Raji (cell line): Measurements from ENCODE around the gene PRKCI.

ENCODE experiments used
- POLR2A ChIP-seq: IDR thresholded peaks from 2 replicates; pipeline ENCODE4 v1.6.1; 2011; ENCODE audit warnings: low read depth, low read length, control low read depth; ENCODE audit not compliant: insufficient read depth

Gene PRKCI

DNA sequence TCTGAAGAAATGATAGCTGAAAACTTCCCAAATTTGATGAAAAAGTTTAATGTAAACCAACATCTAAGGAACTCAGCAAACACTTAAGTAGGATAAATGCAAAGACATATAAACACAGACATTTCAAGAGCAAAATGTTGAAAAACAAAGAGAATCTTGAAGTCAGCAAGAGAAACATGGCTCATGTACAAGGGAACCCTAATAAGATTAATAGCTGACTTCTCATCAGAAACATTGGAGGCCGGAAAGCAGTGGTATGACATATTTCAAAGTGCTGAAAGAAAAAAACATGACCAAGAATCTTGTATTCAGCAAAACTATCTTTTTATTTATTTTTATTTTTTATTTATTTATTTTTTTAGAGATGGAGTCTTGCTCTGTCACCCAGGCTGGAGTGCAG is 10.6 kb upstream of the PRKCI start:
- no peak for TF ChIP-seq POLR2A

GRCh38 chr3:170219850-170220249 is 2.4 kb upstream of the PRKCI start:
- TF ChIP-seq POLR2A, result no peak

- no peak for TF ChIP-seq POLR2A
These were observed 1.4 kb upstream of the PRKCI start for GRCh38 chr3:170220871-170221270.

DNA sequence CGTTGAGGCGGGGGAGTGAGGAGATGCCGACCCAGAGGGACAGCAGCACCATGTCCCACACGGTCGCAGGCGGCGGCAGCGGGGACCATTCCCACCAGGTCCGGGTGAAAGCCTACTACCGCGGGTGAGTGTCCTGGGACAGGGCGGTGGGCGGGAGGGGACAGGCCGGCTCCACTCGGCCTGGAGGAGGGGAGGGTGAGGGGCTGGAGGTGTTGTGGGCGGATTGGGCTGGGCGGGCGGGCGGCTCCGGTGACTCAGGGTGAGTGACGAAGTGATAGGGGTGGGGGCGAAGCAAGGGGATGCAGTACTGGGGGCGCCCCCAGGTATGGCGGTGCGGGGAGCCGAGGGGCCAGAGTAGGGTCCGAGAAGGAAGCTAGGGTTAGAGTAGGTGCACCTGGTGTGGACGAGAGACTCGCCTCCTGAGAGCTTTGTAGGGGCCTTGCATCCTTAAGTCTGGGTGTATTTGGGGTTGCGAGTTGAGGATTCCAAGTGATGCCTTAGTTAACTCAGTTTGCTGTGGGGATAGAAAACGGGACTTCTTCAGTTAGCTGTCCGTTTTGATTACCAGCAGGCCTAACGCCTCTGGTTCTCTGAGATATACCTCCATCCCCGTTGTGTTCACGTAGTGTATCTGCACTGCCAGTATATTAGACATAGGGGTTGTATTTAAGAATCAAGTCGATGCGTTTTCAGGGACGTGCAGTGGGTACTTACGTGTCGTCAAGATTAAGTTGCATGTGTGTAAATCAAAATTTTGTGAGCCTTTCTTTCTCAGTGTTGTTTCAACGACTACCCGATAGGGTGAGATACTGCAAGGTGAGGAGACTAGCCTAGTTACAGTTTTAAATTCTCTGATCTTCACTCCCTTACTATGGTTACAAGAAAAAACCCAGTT is 670 bp downstream of the PRKCI start:
- TF ChIP-seq POLR2A, result no peak

GRCh38 chr3:170225166-170225565 is 2.9 kb downstream of the PRKCI start:
- TF ChIP-seq POLR2A, result no peak

GRCh38 chr3:170226426-170226960 is 4.3 kb downstream of the PRKCI start:
- no peak for TF ChIP-seq POLR2A

GRCh38 chr3:170228093-170228766 is 6.0 kb downstream of the PRKCI start:
- no peak for TF ChIP-seq POLR2A

GRCh38 chr3:170232266-170232665 is 10.0 kb downstream of the PRKCI start:
- TF ChIP-seq POLR2A, result no peak

DNA sequence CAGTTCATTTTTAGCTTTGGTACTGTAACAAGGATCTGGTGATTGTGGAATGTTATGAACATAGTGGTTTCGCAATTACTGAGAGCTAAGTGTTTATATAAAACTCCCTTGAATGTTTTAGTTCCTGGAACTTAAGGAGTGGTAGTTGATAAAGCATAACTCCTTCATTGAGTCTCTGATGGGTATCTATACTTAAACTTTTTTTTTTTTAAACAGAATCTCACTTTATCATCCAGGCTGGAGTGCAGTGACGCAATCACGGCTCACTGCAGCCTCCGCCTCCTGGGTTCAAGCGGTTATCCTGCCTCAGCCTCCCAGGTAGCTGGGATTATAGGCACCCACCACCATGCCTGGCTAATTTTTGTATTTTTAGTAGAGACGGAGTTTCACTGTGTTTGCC is 11.3 kb downstream of the PRKCI start:
- TF ChIP-seq POLR2A, result no peak

DNA sequence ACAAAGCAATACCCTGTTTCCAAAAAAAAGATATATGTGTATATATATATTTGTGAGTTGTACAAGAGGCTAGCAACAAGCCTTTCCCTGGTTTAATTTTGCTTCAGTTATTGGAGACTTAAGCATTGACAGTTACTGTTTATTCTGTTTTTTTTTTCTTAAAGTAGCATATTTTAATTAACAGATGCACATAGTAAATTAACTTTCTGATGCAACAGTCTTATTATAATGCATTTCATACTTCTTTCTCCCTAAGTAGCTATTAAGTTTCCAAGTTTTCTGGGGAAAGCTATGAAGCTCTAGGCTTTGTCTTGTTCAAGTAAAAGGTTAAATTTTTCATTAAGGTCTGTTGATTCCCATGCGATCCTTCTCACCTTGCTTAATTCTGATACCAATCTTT is 17.9 kb downstream of the PRKCI start:
- TF ChIP-seq POLR2A, result no peak

DNA sequence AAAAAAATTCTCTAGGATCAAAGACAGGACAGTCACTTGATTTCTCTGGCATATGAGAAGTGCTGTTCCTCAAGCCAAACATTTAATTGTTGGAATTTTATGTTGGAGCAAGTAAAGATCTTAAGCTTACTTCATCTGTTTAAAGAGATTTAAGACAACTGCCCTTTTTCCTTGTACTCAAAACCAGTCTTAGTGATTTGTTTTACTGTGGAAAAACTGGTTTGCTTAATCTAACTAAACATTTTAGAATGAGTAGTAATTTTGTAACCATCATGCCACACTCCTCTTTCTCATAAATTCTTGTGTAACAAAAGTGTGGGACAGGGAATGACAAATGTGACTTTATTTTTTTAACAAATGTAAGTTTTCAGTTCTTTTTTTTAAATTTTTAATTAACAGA is 18.4 kb downstream of the PRKCI start:
- TF ChIP-seq POLR2A, result no peak

GRCh38 chr3:170244576-170244975 is 22.4 kb downstream of the PRKCI start:
- no peak for TF ChIP-seq POLR2A

DNA sequence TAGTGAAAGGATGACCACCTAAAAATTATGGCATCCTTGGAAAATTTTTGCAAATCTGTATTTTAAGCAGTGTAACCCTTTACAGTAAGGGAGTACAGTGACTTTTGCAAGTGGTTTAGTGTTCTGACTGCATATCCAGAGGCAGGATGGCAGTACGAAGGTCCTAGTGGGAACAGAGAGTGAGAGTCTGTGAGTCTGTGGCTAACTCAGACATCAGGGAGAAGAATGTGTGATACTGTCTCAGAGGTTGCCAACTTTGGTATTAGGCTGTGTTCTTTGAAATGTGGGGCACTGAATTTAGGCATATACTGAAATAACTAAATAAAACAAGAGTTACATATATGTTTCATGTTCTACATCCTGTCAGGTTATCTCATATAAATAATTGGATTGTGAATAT is 25.7 kb downstream of the PRKCI start:
- TF ChIP-seq POLR2A, result no peak

DNA sequence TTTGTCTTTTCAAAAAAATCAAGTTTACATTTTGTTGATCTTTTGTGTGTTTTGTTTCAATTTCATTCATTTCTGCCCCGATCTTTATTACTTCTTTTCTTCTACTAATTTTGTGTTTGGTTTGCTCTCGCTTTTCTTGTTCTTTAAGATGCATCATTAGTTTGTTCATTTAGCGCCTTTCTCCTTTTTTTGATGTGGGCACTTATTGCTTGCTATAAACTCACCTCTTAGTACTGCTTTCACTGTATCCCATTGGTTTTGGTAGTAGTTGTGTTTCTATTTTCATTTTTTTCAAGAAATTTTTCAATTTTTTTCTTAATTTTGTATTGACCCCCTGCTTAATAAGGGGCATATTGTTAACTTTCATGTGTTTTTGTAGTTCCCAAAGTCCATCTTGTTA is 34.4 kb downstream of the PRKCI start:
- no peak for TF ChIP-seq POLR2A

DNA sequence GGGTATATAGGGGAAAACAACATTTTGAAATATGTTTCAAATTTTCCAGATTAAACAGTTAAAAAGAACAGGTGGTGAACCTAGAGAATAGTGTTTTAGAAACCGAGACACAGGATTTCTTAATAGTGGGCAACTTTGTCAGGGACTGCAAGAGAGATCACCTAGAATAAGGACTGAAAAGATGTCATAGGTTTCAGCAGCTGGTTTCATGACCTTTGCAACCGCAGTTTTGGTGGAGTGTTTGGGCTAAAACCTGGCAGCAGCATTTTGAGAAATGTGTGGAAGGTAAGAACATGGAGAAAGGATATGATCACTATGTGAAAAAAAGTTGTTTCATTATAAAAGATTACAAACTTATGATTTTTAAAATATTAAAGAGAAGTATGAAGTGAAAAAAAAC is 34.9 kb downstream of the PRKCI start:
- no peak for TF ChIP-seq POLR2A

DNA sequence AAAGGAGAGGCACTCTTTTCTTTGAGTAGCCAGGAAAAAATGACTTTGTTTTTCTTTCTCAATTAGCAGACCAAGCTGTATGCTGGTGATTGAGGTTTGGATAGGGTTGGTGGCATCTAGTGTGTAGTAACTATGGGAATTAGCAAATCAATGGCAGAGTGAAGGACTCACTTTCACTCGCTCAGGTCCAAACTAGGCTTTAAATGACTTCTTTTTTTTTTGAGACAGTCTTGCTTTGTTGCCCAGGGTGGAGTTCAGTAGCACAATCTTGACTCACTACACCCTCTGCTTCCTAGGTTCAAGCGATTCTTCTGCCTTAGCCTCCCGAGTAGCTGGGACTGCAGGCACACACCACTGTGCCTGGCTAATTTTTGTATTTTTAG is 35.9 kb downstream of the PRKCI start:
- TF ChIP-seq POLR2A, result no peak
